PFSK-1 (cell line): ENCODE results near the gene NPR3.

ENCODE experiments used
- POLR2AphosphoS5 ChIP-seq: IDR thresholded peaks from 2 replicates; pipeline ENCODE4 v1.6.1; 2012; ENCODE audit warnings: low read depth, mild to moderate bottlenecking, control low read depth, low read length, moderate library complexity
- SIN3A ChIP-seq: IDR thresholded peaks from 2 replicates; pipeline ENCODE4 v1.6.1; 2012; ENCODE audit warnings: mild to moderate bottlenecking, low read length, moderate library complexity, borderline replicate concordance; ENCODE audit not compliant: insufficient read depth
- TF ChIP-seq, protein P1 (sequence below), 2 experiments: IDR thresholded peaks; 2 replicates each; pipeline versions ENCODE4 v1.6.1 to v1.8.0; 2011 to 2012; ENCODE audit warnings: low read depth in 2 of 2, low read length in 2 of 2, control low read depth in 1 of 2, inconsistent platforms in 1 of 2, mild to moderate bottlenecking in 1 of 2, moderate library complexity in 1 of 2; ENCODE audit not compliant: insufficient read depth in 1 of 2

DNA sequence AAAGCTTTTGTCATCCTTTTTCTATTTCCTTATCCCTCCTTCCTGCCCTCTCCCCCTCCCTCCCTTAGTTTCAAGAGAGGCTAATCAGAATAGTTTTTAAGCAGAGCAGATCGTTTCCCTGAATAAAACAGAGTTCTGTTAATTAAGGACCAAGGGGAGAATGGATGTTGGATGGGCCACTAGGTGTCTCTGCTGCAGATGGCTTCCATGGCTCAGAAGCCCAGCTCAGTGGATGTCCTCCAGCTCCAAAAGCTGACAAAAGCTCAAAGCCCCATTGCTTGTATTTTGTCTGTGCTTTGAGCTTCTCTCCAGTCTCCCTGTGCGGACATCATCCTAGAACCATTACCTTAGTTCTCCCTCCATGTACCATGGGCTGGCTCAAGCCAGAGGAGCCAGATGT, 21.0 kb upstream of the NPR3 start:
- TF ChIP-seq, protein P1, sequence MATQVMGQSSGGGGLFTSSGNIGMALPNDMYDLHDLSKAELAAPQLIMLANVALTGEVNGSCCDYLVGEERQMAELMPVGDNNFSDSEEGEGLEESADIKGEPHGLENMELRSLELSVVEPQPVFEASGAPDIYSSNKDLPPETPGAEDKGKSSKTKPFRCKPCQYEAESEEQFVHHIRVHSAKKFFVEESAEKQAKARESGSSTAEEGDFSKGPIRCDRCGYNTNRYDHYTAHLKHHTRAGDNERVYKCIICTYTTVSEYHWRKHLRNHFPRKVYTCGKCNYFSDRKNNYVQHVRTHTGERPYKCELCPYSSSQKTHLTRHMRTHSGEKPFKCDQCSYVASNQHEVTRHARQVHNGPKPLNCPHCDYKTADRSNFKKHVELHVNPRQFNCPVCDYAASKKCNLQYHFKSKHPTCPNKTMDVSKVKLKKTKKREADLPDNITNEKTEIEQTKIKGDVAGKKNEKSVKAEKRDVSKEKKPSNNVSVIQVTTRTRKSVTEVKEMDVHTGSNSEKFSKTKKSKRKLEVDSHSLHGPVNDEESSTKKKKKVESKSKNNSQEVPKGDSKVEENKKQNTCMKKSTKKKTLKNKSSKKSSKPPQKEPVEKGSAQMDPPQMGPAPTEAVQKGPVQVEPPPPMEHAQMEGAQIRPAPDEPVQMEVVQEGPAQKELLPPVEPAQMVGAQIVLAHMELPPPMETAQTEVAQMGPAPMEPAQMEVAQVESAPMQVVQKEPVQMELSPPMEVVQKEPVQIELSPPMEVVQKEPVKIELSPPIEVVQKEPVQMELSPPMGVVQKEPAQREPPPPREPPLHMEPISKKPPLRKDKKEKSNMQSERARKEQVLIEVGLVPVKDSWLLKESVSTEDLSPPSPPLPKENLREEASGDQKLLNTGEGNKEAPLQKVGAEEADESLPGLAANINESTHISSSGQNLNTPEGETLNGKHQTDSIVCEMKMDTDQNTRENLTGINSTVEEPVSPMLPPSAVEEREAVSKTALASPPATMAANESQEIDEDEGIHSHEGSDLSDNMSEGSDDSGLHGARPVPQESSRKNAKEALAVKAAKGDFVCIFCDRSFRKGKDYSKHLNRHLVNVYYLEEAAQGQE (IDR thresholded peaks at IDR 0.05; ENCODE audit: insufficient read depth in 1 of 2, low read depth in 2 of 2, low read length in 2 of 2), result no peak
- TF ChIP-seq POLR2AphosphoS5 (no peak), SIN3A (no peak)
